ENCODE measurements around the gene KIF13A. TPM values are rescaled to one million over a fixed set of nuclear protein-coding genes. Genes with fewer than 3 reads are reported as not detected.

KIF13A gene
- total RNA-seq, 3 donors from 2014 or later (not counting 1 experiment from before 2014, with no cell fraction given) = 15.0 to 26.4 (median 19.5) TPM

- intact Hi-C loops (cut with micrococcal nuclease) = no loop called here
- Mint-ChIP-seq H3K27me3 (ENCODE audit: low read depth in 2 of 2) (no peaks in the 10 kb centered on the region), H3K36me3 (no peaks in the 10 kb centered on the region), H3K27ac (no peak overlapping the region), H3K4me1 (no peaks in the 10 kb centered on the region), H3K4me3 (no peak overlapping the region), H3K9me3 (no peaks in the 10 kb centered on the region)
- WGBS (ENCODE audit: insufficient coverage) = 87% methylated on average over 6 of the region's 7 CpGs
- no peak for TF ChIP-seq CTCF (IDR thresholded peaks at IDR 0.05)
- Histone ChIP-seq H3K36me3 (ENCODE audit: control insufficient read depth, insufficient read depth, low read length) (peaks cover under 1% of the 10 kb centered on the region), H3K27ac (ENCODE audit: low read length) (no peak overlapping the region), H3K4me1 (ENCODE audit: control insufficient read depth, insufficient read depth, low read length) (no peaks in the 10 kb centered on the region), H3K27me3 (ENCODE audit: control insufficient read depth, insufficient read depth, low read length) (no peaks in the 10 kb centered on the region), H3K4me3 (ENCODE audit: low read length) (no peak overlapping the region), H3K9me3 (ENCODE audit: control insufficient read depth, insufficient read depth, low read length) (no peaks in the 10 kb centered on the region)
- no peak for ATAC-seq
- no peak for DNase-seq
Observed at GRCh38 chr6:17785094-17785787, 202.2 kb downstream of the KIF13A start.

GRCh38 chr6:17780061-17780460 lies 207.4 kb downstream of the KIF13A start:
- DNase-seq = no peak
- H3K9me3 Mint-ChIP-seq = no peaks in the 10 kb centered on the region
- H3K9me3 ChIP-seq (ENCODE audit: control insufficient read depth, insufficient read depth, low read length) = no peaks in the 10 kb centered on the region
- WGBS (ENCODE audit: insufficient coverage) = 96% methylated on average over 2 of the region's 2 CpGs
- no peaks in the 10 kb centered on the region for H3K27me3 Mint-ChIP-seq (ENCODE audit: low read depth in 2 of 2)
- no peak overlapping the region for H3K27ac ChIP-seq (ENCODE audit: low read length)
- H3K4me1 ChIP-seq (ENCODE audit: control insufficient read depth, insufficient read depth, low read length) = no peaks in the 10 kb centered on the region
- H3K4me3 ChIP-seq (ENCODE audit: low read length) = no peak overlapping the region
- no peaks in the 10 kb centered on the region for H3K4me1 Mint-ChIP-seq
- no peak overlapping the region for H3K4me3 Mint-ChIP-seq
- no peaks in the 10 kb centered on the region for H3K36me3 Mint-ChIP-seq
- intact Hi-C loops (cut with micrococcal nuclease) = no loop called here
- no peak for ATAC-seq
- TF ChIP-seq CTCF (IDR thresholded peaks at IDR 0.05) = no peak
- H3K27me3 ChIP-seq (ENCODE audit: control insufficient read depth, insufficient read depth, low read length) = no peaks in the 10 kb centered on the region
- peaks cover 6% of the 10 kb centered on the region for H3K36me3 ChIP-seq (ENCODE audit: control insufficient read depth, insufficient read depth, low read length)
- no peak overlapping the region for H3K27ac Mint-ChIP-seq

DNA sequence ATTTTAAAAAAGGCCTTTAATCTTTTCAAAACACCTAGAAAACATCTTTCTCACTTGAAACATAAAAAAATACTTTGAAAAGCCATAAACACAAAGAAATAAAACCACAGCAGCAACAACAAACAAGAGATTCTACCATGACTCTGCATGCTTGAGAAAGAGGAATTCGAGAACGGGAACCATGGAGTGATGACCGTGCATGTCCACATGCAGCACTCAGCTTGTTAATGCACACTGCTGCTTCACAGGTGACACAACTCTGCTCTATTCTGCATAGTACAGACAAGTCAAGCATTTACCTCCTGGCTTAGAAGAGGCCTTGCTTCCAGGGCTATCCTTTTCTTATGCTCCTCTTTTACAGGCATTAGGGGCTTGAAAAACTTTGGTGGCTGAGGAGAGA lies 215.8 kb downstream of the KIF13A start:
- no peak overlapping the region for H3K4me3 ChIP-seq (ENCODE audit: low read length)
- H3K27me3 ChIP-seq (ENCODE audit: control insufficient read depth, insufficient read depth, low read length) = no peaks in the 10 kb centered on the region
- no peak for TF ChIP-seq CTCF (IDR thresholded peaks at IDR 0.05)
- peaks cover 1% of the 10 kb centered on the region for H3K36me3 ChIP-seq (ENCODE audit: control insufficient read depth, insufficient read depth, low read length)
- Mint-ChIP-seq H3K36me3 (no peaks in the 10 kb centered on the region), H3K27ac (no peak overlapping the region), H3K27me3 (ENCODE audit: low read depth in 2 of 2) (no peaks in the 10 kb centered on the region), H3K4me1 (no peaks in the 10 kb centered on the region), H3K4me3 (no peak overlapping the region), H3K9me3 (no peaks in the 10 kb centered on the region)
- H3K9me3 ChIP-seq (ENCODE audit: control insufficient read depth, insufficient read depth, low read length) = no peaks in the 10 kb centered on the region
- WGBS (ENCODE audit: insufficient coverage) = 89% methylated on average over 3 of the region's 3 CpGs
- intact Hi-C loops (cut with micrococcal nuclease) = no loop called here
- no peak for DNase-seq
- H3K4me1 ChIP-seq (ENCODE audit: control insufficient read depth, insufficient read depth, low read length) = no peaks in the 10 kb centered on the region
- H3K27ac ChIP-seq (ENCODE audit: low read length) = no peak overlapping the region
- no peak for ATAC-seq

DNA sequence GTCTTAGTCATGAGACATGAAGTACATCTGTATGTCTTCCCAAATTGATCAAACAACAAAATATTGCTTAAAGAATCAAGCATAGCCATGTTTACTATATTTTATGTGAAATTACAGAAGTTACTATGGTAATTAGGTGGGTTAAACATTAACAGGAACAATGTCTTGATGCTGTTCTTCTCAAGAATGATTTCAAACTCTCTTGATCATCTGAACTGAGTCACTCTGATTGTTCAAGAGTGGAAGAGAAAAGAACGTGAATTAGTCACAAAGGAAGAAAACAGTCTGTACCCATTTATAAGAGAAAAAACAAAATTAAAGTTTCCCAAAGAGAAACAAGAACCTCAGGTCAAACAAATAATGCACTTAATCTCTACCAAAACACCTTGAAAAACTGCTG lies 218.6 kb downstream of the KIF13A start:
- no peak for TF ChIP-seq CTCF (IDR thresholded peaks at IDR 0.05)
- Histone ChIP-seq H3K27me3 (ENCODE audit: control insufficient read depth, insufficient read depth, low read length) (no peaks in the 10 kb centered on the region), H3K4me3 (ENCODE audit: low read length) (no peak overlapping the region), H3K36me3 (ENCODE audit: control insufficient read depth, insufficient read depth, low read length) (no peaks in the 10 kb centered on the region), H3K4me1 (ENCODE audit: control insufficient read depth, insufficient read depth, low read length) (no peaks in the 10 kb centered on the region), H3K9me3 (ENCODE audit: control insufficient read depth, insufficient read depth, low read length) (no peaks in the 10 kb centered on the region), H3K27ac (ENCODE audit: low read length) (no peak overlapping the region)
- Mint-ChIP-seq H3K36me3 (no peaks in the 10 kb centered on the region), H3K27me3 (ENCODE audit: low read depth in 2 of 2) (no peaks in the 10 kb centered on the region), H3K9me3 (no peaks in the 10 kb centered on the region), H3K27ac (no peak overlapping the region), H3K4me1 (no peaks in the 10 kb centered on the region), H3K4me3 (no peak overlapping the region)
- intact Hi-C loops (cut with micrococcal nuclease) = no loop called here
- DNase-seq (no peak), ATAC-seq (no peak)
- WGBS (ENCODE audit: insufficient coverage) = no CpG with 5 or more reads among the region's 1 CpG

All from natural killer cell (primary cell).